Panc1 (cell line): ENCODE results near the gene USP40.

Source experiments
- CTCF ChIP-seq: fragments of 450-650 bp; IDR thresholded peaks from 2 replicates; pipeline ENCODE4 v1.5.1; 2017; ENCODE audit warnings: mild to moderate bottlenecking
- POLR2AphosphoS5 ChIP-seq: IDR thresholded peaks from 2 replicates; pipeline ENCODE4 v1.6.1; 2012; ENCODE audit warnings: mild to moderate bottlenecking, low read depth, low read length, moderate library complexity
- SIN3A ChIP-seq: IDR thresholded peaks from 2 replicates; pipeline ENCODE4 v1.6.1; 2012; ENCODE audit warnings: low read depth, mild to moderate bottlenecking, low read length, moderate library complexity, borderline replicate concordance; ENCODE audit not compliant: insufficient read depth
- TCF7L2 ChIP-seq: IDR thresholded peaks from 2 replicates; pipeline ENCODE4 v1.6.1; 2011; ENCODE audit warnings: mild to moderate bottlenecking, low read depth, low read length, inconsistent platforms

DNA sequence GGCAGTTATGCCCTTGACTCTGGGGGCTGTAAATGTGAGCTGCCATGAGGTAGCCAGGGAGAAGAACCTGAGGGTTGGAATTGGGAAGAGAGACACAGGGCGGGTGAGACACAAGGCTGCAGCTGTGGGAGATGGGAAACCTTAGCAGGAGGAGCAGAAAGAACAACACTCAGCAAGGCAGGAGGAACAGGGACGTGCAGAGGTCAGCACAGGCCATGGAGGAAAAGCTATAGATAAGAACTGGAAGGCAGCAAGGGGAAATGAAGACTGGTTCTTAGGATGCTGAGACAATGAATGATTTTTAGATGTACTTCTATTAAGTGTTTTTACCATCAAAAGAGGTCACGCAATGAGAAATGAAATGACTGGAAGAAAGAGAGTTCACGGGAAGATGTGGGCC is 80.2 kb downstream of the USP40 start:
- TF ChIP-seq POLR2AphosphoS5 (no peak), CTCF (no peak), SIN3A (no peak), TCF7L2 (no peak)
